Activated CD4-positive, alpha-beta T cell treated with anti-CD3 and anti-CD28 coated beads for 36 hours (primary cell): ENCODE results near the gene TENT5A. TPM values are rescaled to one million over a fixed set of nuclear protein-coding genes. Genes with fewer than 3 reads are reported as not detected.
"Not testable (repeated sequence)": the region's sequence is repeated elsewhere in the genome, so short reads cannot be mapped to it uniquely, and the experiment has no call there.

Experiments
- ATAC-seq: fragments of 200-7000 bp; cut with Tn5 transposase; one replicate; pipeline ENCODE4 v1.10.0; 2021; ENCODE audit warnings: mild to moderate bottlenecking, moderate library complexity
- CTCF ChIA-PET: fragments of 350-600 bp; sonication (Branson Sonifier 250); formaldehyde crosslinking; loops from one replicate; lab custom pipeline; 2021; ENCODE audit warnings: antibody characterized with exemption; lab: Charles Lee
- POLR2A ChIA-PET: fragments of 350-600 bp; sonication (Branson Sonifier 250); formaldehyde crosslinking; loops from one replicate; lab custom pipeline; 2021; ENCODE audit warnings: antibody characterized with exemption, inconsistent platforms; lab: Charles Lee
- DNase-seq: peaks from one replicate; pipeline ENCODE4 v3.0.0-alpha.2; 2020
- H3K27ac Mint-ChIP-seq: one replicate; pipeline ENCODE4 v1.8.0; 2021; ENCODE audit warnings: mixed read lengths
- H3K27me3 Mint-ChIP-seq: one replicate; pipeline ENCODE4 v1.8.0; 2021; ENCODE audit warnings: mixed read lengths
- H3K36me3 Mint-ChIP-seq: one replicate; pipeline ENCODE4 v1.8.0; 2021; ENCODE audit warnings: low read depth, mixed read lengths
- H3K4me1 Mint-ChIP-seq: one replicate; pipeline ENCODE4 v1.8.0; 2021; ENCODE audit warnings: mixed read lengths
- H3K4me3 Mint-ChIP-seq: one replicate; pipeline ENCODE4 v1.8.0; 2021; ENCODE audit warnings: mild to moderate bottlenecking, moderate library complexity, mixed read lengths
- H3K9me3 Mint-ChIP-seq: one replicate; pipeline ENCODE4 v1.8.0; 2021; ENCODE audit warnings: low read depth, mixed read lengths
- intact Hi-C, 2 experiments: fragments of 100-400 bp; cut with DNase I in 1 of 2; cut with micrococcal nuclease in 1 of 2; formaldehyde crosslinking; loops; one replicate each; pipeline versions ENCODE4 v1.14.2 to v1.15.1; 2022 to 2024; cut with DNase I, micrococcal nuclease
- total RNA-seq, 2 experiments: library from RNA; stranded (reverse); gene quantifications; one replicate each; pipeline ENCODE4 v1.2.3, GENCODE V29; 2021

The TENT5A gene
- total RNA-seq, 2 experiments from 2014 or later: 0.43 to 0.51 TPM

GRCh38 chr6:81788748-81789147 is 36.3 kb upstream of the TENT5A start:
- Mint-ChIP-seq H3K9me3 (no peaks in the 10 kb centered on the region), H3K4me1 (no peaks in the 10 kb centered on the region), H3K27me3 (no peaks in the 10 kb centered on the region), H3K4me3 (no peak overlapping the region), H3K36me3 (no peaks in the 10 kb centered on the region), H3K27ac (no peak overlapping the region)
- ChIA-PET CTCF (interaction anchor here (0.6 kb wide), 1 partner anchor 13 kb away, joined by 4 read pairs; no protein-coding TSS in a partner anchor), POLR2A (no interaction called here)
- intact Hi-C loops: no loop called here
- ATAC-seq: no peak
- no peak for DNase-seq

DNA sequence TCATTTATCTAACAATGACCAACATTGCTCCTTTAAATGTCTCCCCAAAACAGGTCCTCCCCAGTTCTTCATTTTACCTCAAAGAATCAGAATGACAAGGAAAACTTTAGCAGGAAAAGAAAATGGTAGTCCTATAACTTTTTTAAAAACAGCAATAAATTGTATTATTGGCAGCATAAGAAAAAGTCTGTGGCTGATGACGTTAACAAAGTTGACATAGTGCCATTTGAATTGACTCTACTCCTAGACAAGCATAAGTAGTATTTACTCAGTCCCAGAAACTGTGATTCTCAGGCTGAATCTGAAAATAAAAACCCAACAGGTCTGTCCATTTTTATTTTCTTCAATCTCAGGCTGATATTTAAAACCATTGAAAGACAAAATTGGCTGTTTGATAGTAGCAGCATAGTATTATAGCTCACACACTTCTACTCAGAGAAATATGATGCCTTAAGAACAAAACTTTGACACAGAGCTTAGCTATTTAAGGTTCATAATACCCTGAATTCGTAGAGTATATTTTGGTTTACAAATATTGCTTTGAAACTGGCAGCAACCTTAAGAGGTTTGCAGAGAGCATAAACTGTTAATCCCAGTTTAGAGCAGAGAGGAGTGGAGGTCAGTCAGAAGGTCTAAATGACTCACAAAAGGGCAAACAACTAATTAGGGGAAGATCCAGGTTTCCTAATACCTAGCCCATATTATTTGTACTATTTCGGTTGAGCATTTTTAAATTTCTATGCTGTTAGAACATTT is 35.0 kb upstream of the TENT5A start:
- H3K4me1 Mint-ChIP-seq: no peaks in the 10 kb centered on the region
- no peaks in the 10 kb centered on the region for H3K36me3 Mint-ChIP-seq
- ChIA-PET CTCF (no interaction called here), POLR2A (no interaction called here)
- no peak for ATAC-seq
- intact Hi-C loops: no loop called here
- DNase-seq: no peak
- no peaks in the 10 kb centered on the region for H3K27me3 Mint-ChIP-seq
- H3K4me3 Mint-ChIP-seq: no peak overlapping the region
- no peak overlapping the region for H3K27ac Mint-ChIP-seq
- no peaks in the 10 kb centered on the region for H3K9me3 Mint-ChIP-seq

GRCh38 chr6:81786150-81786549 is 33.7 kb upstream of the TENT5A start:
- ChIA-PET POLR2A (no interaction called here), CTCF (no interaction called here)
- H3K36me3 Mint-ChIP-seq: no peaks in the 10 kb centered on the region
- no peak for DNase-seq
- intact Hi-C loops: no loop called here
- no peak for ATAC-seq
- no peak overlapping the region for H3K4me3 Mint-ChIP-seq
- no peaks in the 10 kb centered on the region for H3K4me1 Mint-ChIP-seq
- H3K27ac Mint-ChIP-seq: no peak overlapping the region
- H3K9me3 Mint-ChIP-seq: no peaks in the 10 kb centered on the region
- H3K27me3 Mint-ChIP-seq: no peaks in the 10 kb centered on the region

DNA sequence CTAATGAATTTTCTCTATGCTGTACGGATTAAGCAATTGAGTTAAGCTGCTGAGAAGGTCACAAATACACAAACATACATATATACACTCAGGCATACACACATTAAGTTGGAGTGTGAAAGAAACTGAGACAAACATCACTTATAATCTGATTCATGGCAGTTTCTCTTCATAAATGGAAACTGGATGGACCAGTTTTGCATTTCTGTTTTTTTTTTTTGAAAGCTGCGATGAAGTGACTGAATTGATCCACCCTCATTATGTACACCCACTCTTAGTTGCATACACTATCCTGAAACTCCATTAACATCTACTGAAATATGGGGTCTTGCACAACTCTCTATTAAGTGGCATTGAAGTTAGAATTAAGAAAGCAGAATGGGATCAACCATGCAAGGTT is 32.9 kb upstream of the TENT5A start:
- no peak overlapping the region for H3K27ac Mint-ChIP-seq
- intact Hi-C loops: no loop called here

GRCh38 chr6:81783893-81784292 is 31.4 kb upstream of the TENT5A start:
- Mint-ChIP-seq H3K9me3 (no peaks in the 10 kb centered on the region), H3K4me1 (no peaks in the 10 kb centered on the region), H3K27ac (no peak overlapping the region), H3K36me3 (no peaks in the 10 kb centered on the region), H3K4me3 (no peak overlapping the region), H3K27me3 (no peaks in the 10 kb centered on the region)
- ATAC-seq (no peak), DNase-seq (no peak)
- CTCF ChIA-PET: interaction anchor here (0.5 kb wide), 1 partner anchor 984 kb away, joined by 3 read pairs; no protein-coding TSS in a partner anchor
- intact Hi-C loops: no loop called here
- POLR2A ChIA-PET: no interaction called here

More for the DNA sequence above, 32.9 kb upstream of the TENT5A start:
- Mint-ChIP-seq H3K4me1 (no peaks in the 10 kb centered on the region), H3K27me3 (no peaks in the 10 kb centered on the region), H3K9me3 (no peaks in the 10 kb centered on the region), H3K36me3 (no peaks in the 10 kb centered on the region), H3K4me3 (no peak overlapping the region)
- CTCF ChIA-PET: interaction anchor here (0.9 kb wide), 1 partner anchor 18 kb away, joined by 3 read pairs; no protein-coding TSS in a partner anchor
- no peak for DNase-seq
- POLR2A ChIA-PET: interaction anchor here (0.6 kb wide), 1 partner anchor 169 kb away, joined by 3 read pairs; no protein-coding TSS in a partner anchor
- ATAC-seq: no peak

GRCh38 chr6:81781624-81782023 is 29.1 kb upstream of the TENT5A start:
- H3K4me1 Mint-ChIP-seq: no peaks in the 10 kb centered on the region
- no peaks in the 10 kb centered on the region for H3K36me3 Mint-ChIP-seq
- no peak overlapping the region for H3K27ac Mint-ChIP-seq
- ATAC-seq: no peak
- H3K4me3 Mint-ChIP-seq: no peak overlapping the region
- no peaks in the 10 kb centered on the region for H3K9me3 Mint-ChIP-seq
- no peak for DNase-seq
- intact Hi-C loops: no loop called here
- CTCF ChIA-PET: interaction anchor here (0.6 kb wide), 1 partner anchor 1421 kb away, joined by 3 read pairs; no protein-coding TSS in a partner anchor
- POLR2A ChIA-PET: no interaction called here
- H3K27me3 Mint-ChIP-seq: no peaks in the 10 kb centered on the region

DNA sequence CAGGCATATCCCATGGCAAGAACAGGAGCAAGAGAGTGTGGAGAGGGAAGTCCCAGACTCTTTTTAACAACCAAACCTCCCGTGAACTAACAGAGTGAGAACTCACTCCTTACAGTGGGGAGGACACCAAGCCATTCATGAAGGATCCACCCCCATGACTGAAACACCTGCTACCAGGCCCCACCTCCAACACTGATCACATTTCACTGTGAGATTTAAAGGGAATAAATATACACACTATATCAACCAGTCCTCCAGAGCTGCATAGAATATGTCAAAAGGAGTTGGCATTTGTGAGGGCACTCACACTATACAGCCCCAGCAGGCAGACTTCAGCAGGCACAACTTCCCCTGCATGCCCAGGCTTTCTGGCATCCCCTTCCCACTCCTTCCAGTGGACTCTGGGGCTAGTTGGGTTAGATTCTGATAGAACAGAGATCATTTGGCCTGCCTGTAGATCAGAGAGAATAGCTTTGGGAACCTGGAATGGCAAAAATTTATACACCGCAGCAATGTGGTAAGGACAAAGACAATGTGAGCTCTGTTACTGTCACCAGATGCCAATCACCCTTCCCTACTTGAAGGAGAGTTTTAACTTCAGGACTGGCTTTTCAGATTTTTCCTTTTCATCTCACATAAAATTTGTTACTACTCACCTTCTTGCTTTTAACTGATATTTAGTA is 25.2 kb upstream of the TENT5A start:
- H3K27ac Mint-ChIP-seq: no peak overlapping the region
- peaks cover 3% of the 10 kb centered on the region for H3K4me1 Mint-ChIP-seq
- no peaks in the 10 kb centered on the region for H3K27me3 Mint-ChIP-seq
- ChIA-PET CTCF (no interaction called here), POLR2A (no interaction called here)
- H3K9me3 Mint-ChIP-seq: no peaks in the 10 kb centered on the region
- no peaks in the 10 kb centered on the region for H3K36me3 Mint-ChIP-seq
- DNase-seq (no peak), ATAC-seq (no peak)
- intact Hi-C loops: no loop called here
- H3K4me3 Mint-ChIP-seq: no peak overlapping the region

DNA sequence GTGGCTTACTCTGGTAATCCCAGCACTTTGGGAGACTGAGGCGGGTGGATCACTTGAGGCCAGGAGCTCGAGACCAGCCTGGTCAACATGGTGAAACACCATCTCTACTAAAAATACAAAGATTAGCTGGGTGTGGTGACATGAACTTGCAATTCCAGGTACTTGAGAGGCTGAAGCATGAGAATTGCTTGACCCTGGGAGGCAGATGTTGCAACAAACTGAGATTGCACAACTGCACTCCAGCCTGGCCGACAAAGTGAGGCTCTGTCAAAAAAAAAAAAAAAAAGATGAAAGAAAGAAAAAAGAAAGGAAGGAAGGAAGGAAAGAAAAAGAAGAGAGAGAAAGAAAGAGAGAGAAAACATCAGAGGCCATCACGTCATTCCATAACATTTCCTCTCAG is 23.7 kb upstream of the TENT5A start:
- not testable (repeated sequence) for H3K36me3 Mint-ChIP-seq

DNA sequence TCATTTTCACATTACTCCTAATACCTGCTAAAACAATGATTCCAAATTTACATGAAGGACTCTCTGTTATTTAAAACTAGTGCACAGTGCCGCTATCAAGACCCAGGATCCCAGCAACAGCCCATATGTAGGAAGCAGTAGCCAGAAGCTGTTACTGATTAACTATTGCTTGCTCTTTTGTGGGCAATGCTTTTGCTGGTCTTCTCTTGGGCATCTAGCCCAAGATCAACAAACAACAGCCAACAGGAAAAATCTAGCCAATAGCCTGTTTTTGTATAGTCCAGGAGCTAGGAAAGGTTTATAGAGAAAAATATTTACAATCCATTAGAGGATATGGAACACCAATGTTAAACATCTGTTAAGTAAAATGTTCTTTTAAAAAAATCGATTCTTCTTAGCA is 22.1 kb upstream of the TENT5A start:
- DNase-seq (no peak), ATAC-seq (no peak)
- intact Hi-C loops: no loop called here
- Mint-ChIP-seq H3K9me3 (no peaks in the 10 kb centered on the region), H3K4me1 (peaks cover 3% of the 10 kb centered on the region), H3K36me3 (no peaks in the 10 kb centered on the region), H3K27me3 (peaks cover 7% of the 10 kb centered on the region), H3K4me3 (no peak overlapping the region), H3K27ac (no peak overlapping the region)
- ChIA-PET CTCF (no interaction called here), POLR2A (no interaction called here)

More for the DNA sequence above, 23.7 kb upstream of the TENT5A start:
- POLR2A ChIA-PET, ATAC-seq, H3K9me3 Mint-ChIP-seq, intact Hi-C loops, H3K27me3 Mint-ChIP-seq, H3K4me1 Mint-ChIP-seq, H3K4me3 Mint-ChIP-seq, DNase-seq, CTCF ChIA-PET, H3K27ac Mint-ChIP-seq: not testable (repeated sequence)

- no peaks in the 10 kb centered on the region for H3K36me3 Mint-ChIP-seq
- ATAC-seq: no peak
- peaks cover 3% of the 10 kb centered on the region for H3K4me1 Mint-ChIP-seq
- intact Hi-C loops: no loop called here
- DNase-seq: no peak
- ChIA-PET CTCF (interaction anchor here (0.9 kb wide), 1 partner anchor 20 kb away, joined by 3 read pairs; no protein-coding TSS in a partner anchor), POLR2A (no interaction called here)
- no peak overlapping the region for H3K4me3 Mint-ChIP-seq
- H3K9me3 Mint-ChIP-seq: no peaks in the 10 kb centered on the region
- H3K27me3 Mint-ChIP-seq: peaks cover 7% of the 10 kb centered on the region
- H3K27ac Mint-ChIP-seq: no peak overlapping the region
Observed at GRCh38 chr6:81773887-81774286, 21.4 kb upstream of the TENT5A start.

DNA sequence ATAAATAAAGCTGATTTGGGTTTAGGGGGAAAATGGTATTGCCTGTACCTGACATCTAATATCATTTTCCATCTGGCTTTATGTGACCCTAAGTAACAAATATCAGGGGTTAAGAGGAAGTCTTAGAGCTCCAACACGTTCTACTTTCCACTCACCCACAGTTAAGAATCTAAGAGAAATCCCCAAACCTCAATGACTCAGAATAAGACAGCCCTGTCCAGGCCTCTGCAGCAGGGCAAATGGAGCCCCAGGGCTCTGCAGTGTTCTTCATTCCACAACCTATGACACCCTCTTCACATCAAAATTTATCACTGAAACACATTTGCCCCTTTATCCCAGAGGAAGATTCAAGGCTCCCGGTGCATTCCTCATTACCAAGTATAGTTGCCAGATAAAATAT is 20.3 kb upstream of the TENT5A start:
- DNase-seq (no peak), ATAC-seq (peak; percentile 70)
- Mint-ChIP-seq H3K4me3 (no peak overlapping the region), H3K27ac (no peak overlapping the region), H3K9me3 (no peaks in the 10 kb centered on the region), H3K27me3 (peaks cover 7% of the 10 kb centered on the region), H3K36me3 (no peaks in the 10 kb centered on the region), H3K4me1 (peaks cover 3% of the 10 kb centered on the region)
- intact Hi-C loops: no loop called here
- POLR2A ChIA-PET: no interaction called here
- CTCF ChIA-PET: no interaction called here

DNA sequence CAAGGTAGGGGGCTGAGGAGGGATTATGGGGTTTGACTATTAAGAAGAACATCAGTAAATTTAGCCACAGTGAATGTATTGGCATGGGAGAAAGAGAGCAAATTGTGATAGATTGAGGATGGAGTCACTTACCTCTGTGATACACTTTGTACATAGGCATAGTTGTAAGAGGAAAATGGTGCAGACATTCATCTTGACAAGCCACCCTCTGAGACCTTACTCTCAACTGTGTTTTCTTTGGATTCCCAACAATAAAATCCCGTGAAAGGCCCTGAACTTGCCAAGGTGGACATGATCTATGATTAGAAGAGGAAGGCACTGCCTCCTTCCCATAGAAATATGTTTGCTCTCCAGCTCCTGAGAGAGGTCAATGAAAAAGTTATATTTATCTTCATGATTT is 18.6 kb upstream of the TENT5A start:
- H3K4me1 Mint-ChIP-seq: peaks cover 3% of the 10 kb centered on the region
- H3K27me3 Mint-ChIP-seq: peaks cover 10% of the 10 kb centered on the region
- no peak overlapping the region for H3K27ac Mint-ChIP-seq
- H3K4me3 Mint-ChIP-seq: no peak overlapping the region
- no peaks in the 10 kb centered on the region for H3K9me3 Mint-ChIP-seq
- no peaks in the 10 kb centered on the region for H3K36me3 Mint-ChIP-seq
- ChIA-PET CTCF (no interaction called here), POLR2A (no interaction called here)
- intact Hi-C loops: no loop called here
- ATAC-seq (no peak), DNase-seq (no peak)
